CMK (cell line): Measurements from ENCODE around the gene UBE2R2.

Experiments
- DNase-seq: peaks from one replicate; pipeline ENCODE4 v3.0.0-alpha.2; 2010; ENCODE audit warnings: low read depth

Gene UBE2R2

GRCh38 chr9:33884856-33885701 lies 68.1 kb downstream of the UBE2R2 start:
- no peak for DNase-seq

- no peak for DNase-seq
Measured at GRCh38 chr9:33885948-33886347, 69.0 kb downstream of the UBE2R2 start.

- DNase-seq: no peak
Measured at GRCh38 chr9:33893861-33894260, 76.9 kb downstream of the UBE2R2 start.

GRCh38 chr9:33894316-33894715 lies 77.4 kb downstream of the UBE2R2 start:
- DNase-seq: no peak

- no peak for DNase-seq
Measured at GRCh38 chr9:33903157-33903780, 86.3 kb downstream of the UBE2R2 start.

- DNase-seq: no peak
Measured at GRCh38 chr9:33905137-33905536, 88.2 kb downstream of the UBE2R2 start.

- DNase-seq: no peak
Measured at GRCh38 chr9:33906769-33907168, 89.8 kb downstream of the UBE2R2 start.

GRCh38 chr9:33907347-33907746 lies 90.4 kb downstream of the UBE2R2 start:
- no peak for DNase-seq

GRCh38 chr9:33908114-33908513 lies 91.2 kb downstream of the UBE2R2 start:
- no peak for DNase-seq

- no peak for DNase-seq
Measured at GRCh38 chr9:33908749-33909148, 91.8 kb downstream of the UBE2R2 start.

- no peak for DNase-seq
Measured at GRCh38 chr9:33913541-33913940, 96.6 kb downstream of the UBE2R2 start.

- no peak for DNase-seq
Measured at GRCh38 chr9:33914887-33915628, 98.1 kb downstream of the UBE2R2 start.

- no peak for DNase-seq
Measured at GRCh38 chr9:33917036-33917435, 100.1 kb downstream of the UBE2R2 start.

GRCh38 chr9:33919276-33919897 lies 102.4 kb downstream of the UBE2R2 start:
- no peak for DNase-seq

- no peak for DNase-seq
Measured at GRCh38 chr9:33921967-33922895, 105.3 kb downstream of the UBE2R2 start.

- no peak for DNase-seq
Measured at GRCh38 chr9:33923079-33923478, 106.1 kb downstream of the UBE2R2 start.

GRCh38 chr9:33923998-33924701 lies 107.2 kb downstream of the UBE2R2 start:
- DNase-seq: no peak

- no peak for DNase-seq
Measured at GRCh38 chr9:33924978-33925797, 108.2 kb downstream of the UBE2R2 start.

GRCh38 chr9:33926746-33927485 lies 110.0 kb downstream of the UBE2R2 start:
- no peak for DNase-seq
